HT1080 (cell line): ENCODE data around the gene EXOC7. TPM values are rescaled to one million over a fixed set of nuclear protein-coding genes. Genes with fewer than 3 reads are reported as not detected.
A peak's percentile ranks its signal among the peaks of the same experiment; 100 is the strongest.

Experiments used
- DNase-seq: peaks from one replicate; pipeline ENCODE4 v3.0.0-alpha.2; 2015; ENCODE audit warnings: low read depth
- polyA plus RNA-seq, 2 experiments: library from polyadenylated mRNA; depleted of rRNA; stranded (reverse); fragments of >200 nt; gene quantifications; 2 replicates each; pipeline ENCODE4 v1.2.3, GENCODE V29; 2015
- total RNA-seq: library from RNA; depleted of rRNA; stranded (reverse); fragments of >200 nt; shearing (Covaris generic); gene quantifications from 2 replicates; pipeline ENCODE4 v1.2.3, GENCODE V29; 2014; rRNA removed

The EXOC7 gene
- 78.6 and 82.7 TPM in 2 replicates for total RNA-seq
- 30.3 and 30.7 TPM in 2 replicates for polyA plus RNA-seq (2015; cell fraction: cytosol; rRNA removed)
- 75.8 and 78.8 TPM in 2 replicates for polyA plus RNA-seq (2015; cell fraction: nucleus; rRNA removed)

GRCh38 chr17:76103274-76104139, at the start of gene EXOC7:
Gene EXOC7, minus strand, starts transcription at chr17:76103787. Its CDS starts 95 bp downstream, at chr17:76103692.
- peak; percentile 82 for DNase-seq

- DNase-seq, result no peak
These were observed 49.6 kb upstream of the EXOC7 start for GRCh38 chr17:76153202-76153601.

- no peak for DNase-seq
These were observed 49.0 kb upstream of the EXOC7 start for GRCh38 chr17:76152591-76152990.

- no peak for DNase-seq
These were observed 48.4 kb upstream of the EXOC7 start for GRCh38 chr17:76151896-76152454.

- DNase-seq, result no peak
These were observed 47.4 kb upstream of the EXOC7 start for GRCh38 chr17:76150712-76151622.

- DNase-seq, result no peak
These were observed 45.6 kb upstream of the EXOC7 start for GRCh38 chr17:76149214-76149613.

- DNase-seq, result no peak
These were observed 44.4 kb upstream of the EXOC7 start for GRCh38 chr17:76148015-76148326.

- peak; percentile 39 for DNase-seq
These were observed 43.8 kb upstream of the EXOC7 start for GRCh38 chr17:76147211-76148014.

- DNase-seq, result no peak
These were observed 42.7 kb upstream of the EXOC7 start for GRCh38 chr17:76146053-76146851.

- no peak for DNase-seq
These were observed 41.9 kb upstream of the EXOC7 start for GRCh38 chr17:76145231-76146052.

- no peak for DNase-seq
These were observed 39.0 kb upstream of the EXOC7 start for GRCh38 chr17:76142585-76143041.

GRCh38 chr17:76142039-76142584, 38.5 kb upstream of the EXOC7 start:
- DNase-seq, result no peak

GRCh38 chr17:76141212-76142038, 37.8 kb upstream of the EXOC7 start, which contains the start of gene FOXJ1:
Gene FOXJ1, minus strand, starts transcription at chr17:76141245. Its CDS starts 850 bp downstream, at chr17:76140395.
- peak; percentile 81 for DNase-seq

GRCh38 chr17:76140661-76141211, 37.1 kb upstream of the EXOC7 start:
- no peak for DNase-seq

- DNase-seq, result no peak
These were observed 36.4 kb upstream of the EXOC7 start for GRCh38 chr17:76139801-76140660.
